Skeletal muscle satellite cell (primary cell): ENCODE measurements around the gene RAD51B.
A peak's percentile ranks its signal among the peaks of the same experiment; 100 is the strongest.

Experiments
- H3K27me3 ChIP-seq: 2 replicates; pipeline ENCODE4 v1.7.0; 2013; ENCODE audit warnings: low read length; ENCODE audit not compliant: control insufficient read depth, insufficient read depth
- H3K36me3 ChIP-seq: 2 replicates; pipeline ENCODE4 v1.7.0; 2013; ENCODE audit warnings: mild to moderate bottlenecking, control low read depth, low read length; ENCODE audit not compliant: insufficient read depth
- H3K4me1 ChIP-seq: 2 replicates; pipeline ENCODE4 v1.7.0; 2013; ENCODE audit warnings: low read length; ENCODE audit not compliant: control insufficient read depth, insufficient read depth
- H3K4me2 ChIP-seq: 2 replicates; pipeline ENCODE4 v1.7.0; 2013; ENCODE audit warnings: mild to moderate bottlenecking, low read length
- H3K4me3 ChIP-seq: 2 replicates; pipeline ENCODE4 v1.7.0; 2013; ENCODE audit warnings: low read length
- H3K9ac ChIP-seq: 2 replicates; pipeline ENCODE4 v1.7.0; 2013; ENCODE audit warnings: mild to moderate bottlenecking, low read depth, low read length, moderate library complexity
- H3K9me3 ChIP-seq: replicated peaks from 2 replicates; pipeline ENCODE4 v1.7.0; 2013; ENCODE audit warnings: mild to moderate bottlenecking, control low read depth, low read length

The RAD51B gene

GRCh38 chr14:68730811-68731425 lies 911.3 kb downstream of the RAD51B start:
- Histone ChIP-seq H3K4me3 (no peak overlapping the region), H3K36me3 (no peaks in the 10 kb centered on the region), H3K9me3 (no peaks in the 10 kb centered on the region), H3K4me1 (peaks cover 6% of the 10 kb centered on the region), H3K27me3 (no peaks in the 10 kb centered on the region), H3K9ac (no peak overlapping the region), H3K4me2 (no peak overlapping the region)

- H3K9ac ChIP-seq: no peak overlapping the region
- no peaks in the 10 kb centered on the region for H3K9me3 ChIP-seq
- no peak overlapping the region for H3K4me3 ChIP-seq
- H3K27me3 ChIP-seq: no peaks in the 10 kb centered on the region
- H3K4me1 ChIP-seq: peaks cover 14% of the 10 kb centered on the region
- H3K36me3 ChIP-seq: no peaks in the 10 kb centered on the region
- no peak overlapping the region for H3K4me2 ChIP-seq
These were observed 913.7 kb downstream of the RAD51B start for GRCh38 chr14:68733086-68733914.

GRCh38 chr14:68734231-68734732 lies 914.7 kb downstream of the RAD51B start:
- Histone ChIP-seq H3K27me3 (no peaks in the 10 kb centered on the region), H3K4me3 (no peak overlapping the region), H3K9me3 (no peaks in the 10 kb centered on the region), H3K4me2 (no peak overlapping the region), H3K4me1 (peaks cover 14% of the 10 kb centered on the region), H3K36me3 (no peaks in the 10 kb centered on the region), H3K9ac (no peak overlapping the region)

GRCh38 chr14:68735856-68736255 lies 916.3 kb downstream of the RAD51B start:
- Histone ChIP-seq H3K4me3 (no peak overlapping the region), H3K4me2 (no peak overlapping the region), H3K27me3 (no peaks in the 10 kb centered on the region), H3K9ac (peak overlapping the region; percentile 62), H3K4me1 (peaks cover 14% of the 10 kb centered on the region), H3K36me3 (no peaks in the 10 kb centered on the region), H3K9me3 (no peaks in the 10 kb centered on the region)

- no peaks in the 10 kb centered on the region for H3K27me3 ChIP-seq
- no peak overlapping the region for H3K4me3 ChIP-seq
- no peak overlapping the region for H3K4me2 ChIP-seq
- H3K9ac ChIP-seq: peak overlapping the region; percentile 62
- H3K36me3 ChIP-seq: no peaks in the 10 kb centered on the region
- no peaks in the 10 kb centered on the region for H3K9me3 ChIP-seq
- peaks cover 14% of the 10 kb centered on the region for H3K4me1 ChIP-seq
These were observed 916.9 kb downstream of the RAD51B start for GRCh38 chr14:68736471-68736871.

- H3K27me3 ChIP-seq: no peaks in the 10 kb centered on the region
- H3K36me3 ChIP-seq: no peaks in the 10 kb centered on the region
- peaks cover 14% of the 10 kb centered on the region for H3K4me1 ChIP-seq
- H3K9me3 ChIP-seq: no peaks in the 10 kb centered on the region
- peak overlapping the region; percentile 62 for H3K9ac ChIP-seq
- no peak overlapping the region for H3K4me3 ChIP-seq
- no peak overlapping the region for H3K4me2 ChIP-seq
These were observed 917.5 kb downstream of the RAD51B start for GRCh38 chr14:68737086-68737485.

GRCh38 chr14:68738559-68738958 lies 919.0 kb downstream of the RAD51B start:
- H3K27me3 ChIP-seq: no peaks in the 10 kb centered on the region
- H3K9ac ChIP-seq: no peak overlapping the region
- H3K4me1 ChIP-seq: peaks cover 14% of the 10 kb centered on the region
- no peak overlapping the region for H3K4me2 ChIP-seq
- H3K9me3 ChIP-seq: no peaks in the 10 kb centered on the region
- H3K4me3 ChIP-seq: no peak overlapping the region
- no peaks in the 10 kb centered on the region for H3K36me3 ChIP-seq

- H3K9me3 ChIP-seq: no peaks in the 10 kb centered on the region
- no peaks in the 10 kb centered on the region for H3K36me3 ChIP-seq
- no peak overlapping the region for H3K9ac ChIP-seq
- no peak overlapping the region for H3K4me3 ChIP-seq
- no peak overlapping the region for H3K4me2 ChIP-seq
- no peaks in the 10 kb centered on the region for H3K27me3 ChIP-seq
- H3K4me1 ChIP-seq: peaks cover 11% of the 10 kb centered on the region
These were observed 920.1 kb downstream of the RAD51B start for GRCh38 chr14:68739701-68740100.

GRCh38 chr14:68740788-68741476 lies 921.4 kb downstream of the RAD51B start:
- no peak overlapping the region for H3K4me3 ChIP-seq
- H3K9me3 ChIP-seq: no peaks in the 10 kb centered on the region
- H3K9ac ChIP-seq: no peak overlapping the region
- H3K4me2 ChIP-seq: no peak overlapping the region
- no peaks in the 10 kb centered on the region for H3K36me3 ChIP-seq
- peaks cover 8% of the 10 kb centered on the region for H3K4me1 ChIP-seq
- H3K27me3 ChIP-seq: no peaks in the 10 kb centered on the region

GRCh38 chr14:68741477-68741791 lies 921.9 kb downstream of the RAD51B start:
- Histone ChIP-seq H3K4me3 (no peak overlapping the region), H3K36me3 (no peaks in the 10 kb centered on the region), H3K9ac (no peak overlapping the region), H3K27me3 (no peaks in the 10 kb centered on the region), H3K4me1 (peaks cover 3% of the 10 kb centered on the region), H3K4me2 (no peak overlapping the region), H3K9me3 (no peaks in the 10 kb centered on the region)

- Histone ChIP-seq H3K36me3 (no peaks in the 10 kb centered on the region), H3K4me1 (no peaks in the 10 kb centered on the region), H3K9ac (no peak overlapping the region), H3K4me2 (no peak overlapping the region), H3K9me3 (no peaks in the 10 kb centered on the region), H3K4me3 (no peak overlapping the region), H3K27me3 (no peaks in the 10 kb centered on the region)
These were observed 922.4 kb downstream of the RAD51B start for GRCh38 chr14:68741839-68742470.
